Stimulated activated CD4-positive, alpha-beta T cell treated with anti-CD3 and anti-CD28 coated beads, Interleukin-12 subunit alpha, Interleukin-12 subunit beta, amount 100 ng/mL, for 48 hours (primary cell): Measurements from ENCODE around the gene GXYLT2.

Source experiments
- DNase-seq, 3 donors: peaks; one replicate each; pipeline ENCODE4 v3.0.0-alpha.2; 2020; ENCODE audit warnings: low read depth in 2 of 3, low spot score in 1 of 3

GXYLT2 gene

GRCh38 chr3:72930754-72931153 is 42.9 kb downstream of the GXYLT2 start:
- DNase-seq: no peak

GRCh38 chr3:72932416-72932815 is 44.6 kb downstream of the GXYLT2 start:
- DNase-seq: no peak

DNA sequence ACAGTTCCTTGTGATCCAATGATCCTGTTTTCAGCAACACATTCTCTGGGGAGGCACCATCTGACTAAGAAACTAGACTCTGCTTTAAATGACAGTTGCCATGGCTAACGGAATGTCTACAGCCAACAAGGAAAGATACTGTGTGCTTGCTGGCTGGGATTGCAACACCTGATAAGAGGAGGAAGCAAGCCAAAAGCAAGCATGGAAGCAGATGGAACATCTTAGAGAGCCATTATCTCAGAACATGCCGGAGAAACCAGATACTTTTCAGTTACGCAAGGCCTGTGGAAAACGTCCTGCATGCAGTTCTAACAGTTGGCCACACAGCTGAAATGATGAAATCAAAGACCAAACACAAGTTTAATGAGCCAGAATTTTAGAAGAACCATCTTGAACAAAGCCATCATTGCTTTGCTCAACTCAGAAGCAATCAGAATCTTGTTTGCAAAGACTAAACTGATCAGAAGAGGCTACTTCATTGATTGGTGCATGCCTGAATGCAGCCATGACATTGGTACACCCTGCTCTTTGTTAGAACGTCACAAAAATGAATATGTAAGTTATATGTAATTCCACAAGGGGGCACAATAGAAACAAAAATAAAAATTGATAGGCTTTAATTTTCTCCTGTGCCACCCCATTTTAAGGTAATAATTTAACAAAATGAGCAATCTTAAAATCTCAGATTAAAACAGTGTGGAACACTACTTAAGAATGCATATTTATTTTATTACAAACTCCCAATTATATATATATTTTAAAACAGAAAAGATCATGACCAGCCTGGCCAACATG is 50.8 kb downstream of the GXYLT2 start:
- no peak for DNase-seq

- DNase-seq: no peak
Measured at GRCh38 chr3:72941245-72941644, 53.4 kb downstream of the GXYLT2 start.

- DNase-seq: no peak
Measured at GRCh38 chr3:72942427-72942826, 54.6 kb downstream of the GXYLT2 start.

DNA sequence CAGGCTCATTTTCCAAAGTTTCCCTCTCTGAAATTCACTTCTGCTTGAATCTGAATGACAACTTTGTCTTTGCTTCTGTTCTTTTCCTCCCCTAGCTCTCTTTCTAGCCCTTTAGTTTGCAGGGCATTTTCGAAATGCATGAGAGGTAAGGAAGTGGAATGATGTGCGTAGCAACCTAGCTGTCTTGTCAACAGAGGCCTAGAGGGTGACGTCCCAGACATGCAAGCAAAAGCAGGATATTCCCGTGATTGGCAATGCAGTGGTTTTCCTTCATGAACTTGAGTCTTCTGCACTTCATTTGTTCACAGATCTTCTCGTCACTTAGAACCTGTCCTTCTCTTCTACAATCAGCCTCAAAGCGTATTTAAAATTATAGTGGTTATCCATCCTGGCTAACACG is 56.9 kb downstream of the GXYLT2 start:
- no peak for DNase-seq

DNA sequence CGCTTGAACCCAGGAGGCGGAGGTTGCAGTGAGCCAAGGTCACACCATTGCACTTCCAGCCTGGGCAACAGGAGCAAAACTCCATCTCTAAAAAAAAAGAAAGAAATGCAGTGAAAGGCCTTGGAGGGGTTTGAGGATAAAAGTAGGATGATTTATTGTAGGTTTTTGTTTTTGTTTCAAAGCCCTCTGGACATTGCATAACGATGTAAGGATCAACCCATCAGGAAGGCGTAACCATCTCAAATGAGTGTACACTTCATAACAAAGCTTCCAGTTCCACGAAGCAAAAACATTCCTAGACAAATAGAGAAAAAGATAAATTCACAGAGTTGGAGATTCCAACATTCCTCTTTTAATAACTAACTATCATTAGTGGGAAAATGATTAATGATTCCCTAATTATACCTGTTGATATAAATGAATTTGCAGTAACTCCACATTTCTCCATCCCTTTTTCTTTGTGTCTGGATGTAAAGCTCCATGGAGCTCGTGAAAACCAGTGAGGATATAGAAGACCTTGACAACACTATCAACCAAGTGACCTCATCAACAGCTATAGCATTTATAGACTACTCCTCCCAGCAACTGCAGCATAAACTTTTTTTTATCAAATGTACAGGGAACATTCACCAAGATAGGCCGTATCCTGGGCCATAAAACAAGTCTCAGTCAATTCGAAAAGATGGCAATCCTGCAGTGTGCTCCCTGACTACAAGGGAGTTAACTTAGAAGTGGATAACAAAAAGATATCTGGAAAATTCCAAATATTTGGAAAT is 60.1 kb downstream of the GXYLT2 start:
- DNase-seq: no peak

DNA sequence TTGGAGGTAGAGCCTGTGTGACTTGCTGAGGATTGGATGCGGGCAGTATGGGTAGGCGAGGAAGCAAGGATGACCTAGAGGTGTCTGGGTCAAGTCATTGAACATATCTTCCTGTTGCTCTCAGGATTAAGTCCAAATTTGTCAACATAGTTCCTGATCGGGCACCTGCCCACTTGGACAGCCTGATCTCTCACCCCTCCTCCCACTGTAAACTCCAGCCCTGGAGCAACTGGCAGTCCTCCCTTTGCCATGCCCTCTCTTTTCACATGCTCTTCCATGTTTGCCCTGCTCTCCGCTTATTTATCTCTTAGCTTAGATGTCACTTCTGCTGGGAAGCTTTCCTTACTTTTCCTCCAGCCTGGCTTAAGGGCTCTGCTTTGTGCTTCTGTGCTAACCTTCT is 61.2 kb downstream of the GXYLT2 start:
- DNase-seq: no peak

DNA sequence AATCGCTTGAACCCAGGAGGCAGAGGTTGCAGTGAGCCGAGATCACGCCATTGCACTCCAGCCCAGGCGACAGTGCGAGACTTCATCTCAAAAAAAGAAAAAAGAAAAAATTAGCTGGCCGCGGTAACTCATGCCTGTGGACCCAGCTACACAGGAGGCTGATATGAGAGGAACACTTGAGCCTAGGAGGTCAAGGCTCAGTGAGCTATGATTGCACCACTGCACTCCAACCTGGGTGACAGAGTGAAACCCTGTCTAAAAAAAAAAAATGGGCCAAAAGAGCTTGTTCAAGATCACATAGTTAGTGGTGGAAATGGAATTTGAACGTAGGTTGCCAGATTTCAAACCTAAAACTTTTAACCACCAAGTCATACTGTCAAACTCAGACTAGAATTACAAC is 62.5 kb downstream of the GXYLT2 start:
- DNase-seq: no peak

DNA sequence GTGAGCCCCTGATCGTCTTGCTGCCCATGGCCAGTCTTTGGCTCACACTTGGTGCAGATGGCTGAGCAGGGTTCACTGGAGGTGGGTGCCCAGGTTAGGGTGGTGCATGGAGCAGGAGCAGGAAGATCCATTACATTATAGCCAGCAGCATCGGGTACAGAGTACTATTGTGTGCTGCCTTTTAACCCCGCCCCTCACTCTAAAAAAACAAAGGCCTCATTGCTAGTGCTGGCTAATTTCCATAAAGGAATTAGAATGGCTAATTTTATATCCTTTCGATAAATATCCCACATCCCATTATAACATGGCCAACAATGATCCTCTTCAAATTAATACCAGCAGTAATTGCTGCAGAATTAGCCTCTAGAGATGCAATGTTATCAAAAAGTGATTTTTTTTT is 63.0 kb downstream of the GXYLT2 start:
- DNase-seq: no peak

- no peak for DNase-seq
Measured at GRCh38 chr3:72951259-72951722, 63.4 kb downstream of the GXYLT2 start.

GRCh38 chr3:72953325-72953956 is 65.6 kb downstream of the GXYLT2 start:
- no peak for DNase-seq

- DNase-seq: no peak
Measured at GRCh38 chr3:72957297-72957696, 69.5 kb downstream of the GXYLT2 start.

- DNase-seq: no peak
Measured at GRCh38 chr3:72959336-72959735, 71.5 kb downstream of the GXYLT2 start.

DNA sequence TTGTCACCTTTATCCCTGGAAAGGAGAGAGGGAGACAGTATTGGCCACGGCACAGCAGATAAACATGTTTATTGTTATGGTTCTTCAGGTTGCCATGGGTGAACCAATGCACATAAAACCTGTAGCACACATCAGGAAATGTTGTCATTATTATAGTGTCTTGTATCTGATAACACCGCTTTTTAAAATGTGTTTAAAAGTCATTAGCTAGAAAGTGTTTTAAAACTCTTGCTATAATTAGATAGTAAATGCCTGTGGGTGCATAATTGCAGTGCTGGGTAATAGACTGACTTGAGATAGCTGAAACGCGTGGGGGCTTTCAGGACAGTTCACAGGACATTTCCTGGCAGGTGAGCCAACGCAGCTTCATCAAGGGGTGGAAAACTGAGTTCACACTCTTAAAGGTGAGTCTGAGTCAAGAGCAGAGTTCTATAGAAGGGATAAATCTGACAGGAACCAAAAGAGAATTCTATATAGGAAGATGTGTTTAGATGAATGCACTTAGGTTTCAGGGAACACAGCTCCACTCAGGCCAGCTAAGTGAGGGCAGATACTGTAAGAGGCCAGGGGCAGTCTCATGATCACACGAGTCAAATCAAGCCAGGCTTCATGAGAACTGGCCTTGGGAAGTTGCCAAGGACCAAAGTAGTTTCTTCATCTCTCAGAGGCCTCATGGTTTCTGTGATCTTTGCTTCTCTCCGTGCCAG is 73.1 kb downstream of the GXYLT2 start:
- DNase-seq: no peak

DNA sequence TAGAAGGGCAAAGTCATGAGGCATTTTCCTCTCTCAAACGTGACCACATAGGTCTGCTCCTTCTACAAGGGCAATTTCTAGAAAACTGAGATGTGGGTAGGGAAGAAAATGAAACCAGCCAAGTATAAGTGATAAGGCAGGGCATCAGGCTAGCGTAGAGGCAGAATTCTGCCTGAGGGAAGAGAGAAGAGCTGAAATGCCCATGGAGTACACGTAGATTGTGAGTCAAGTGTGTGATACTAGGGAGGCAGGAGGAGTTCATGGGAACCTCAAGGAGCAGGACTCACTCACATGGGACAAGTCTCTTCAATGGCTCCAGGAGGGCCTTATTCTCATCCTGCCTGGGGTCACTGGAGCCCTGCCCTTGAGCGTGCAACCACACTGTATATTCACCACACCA is 73.9 kb downstream of the GXYLT2 start:
- no peak for DNase-seq

DNA sequence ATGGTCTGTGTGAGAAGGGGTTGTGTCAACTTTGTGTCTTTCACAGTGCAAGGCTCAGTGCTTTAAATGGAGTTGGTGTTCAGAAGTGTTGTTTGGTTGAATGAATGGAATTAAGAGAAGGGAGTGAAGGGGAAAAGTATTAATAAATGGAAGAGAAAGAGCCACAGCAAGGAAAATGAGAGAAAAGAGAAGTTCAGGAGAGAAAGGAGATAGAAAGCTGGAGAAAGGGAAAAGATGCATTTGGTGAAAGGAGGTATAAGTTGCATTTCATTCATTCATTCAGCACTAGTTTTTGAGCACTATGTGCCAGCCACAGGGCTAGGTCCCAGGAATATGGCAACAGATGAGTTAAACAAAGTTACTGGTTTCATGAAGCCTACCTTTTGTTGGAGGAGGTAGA is 74.5 kb downstream of the GXYLT2 start:
- DNase-seq: no peak

DNA sequence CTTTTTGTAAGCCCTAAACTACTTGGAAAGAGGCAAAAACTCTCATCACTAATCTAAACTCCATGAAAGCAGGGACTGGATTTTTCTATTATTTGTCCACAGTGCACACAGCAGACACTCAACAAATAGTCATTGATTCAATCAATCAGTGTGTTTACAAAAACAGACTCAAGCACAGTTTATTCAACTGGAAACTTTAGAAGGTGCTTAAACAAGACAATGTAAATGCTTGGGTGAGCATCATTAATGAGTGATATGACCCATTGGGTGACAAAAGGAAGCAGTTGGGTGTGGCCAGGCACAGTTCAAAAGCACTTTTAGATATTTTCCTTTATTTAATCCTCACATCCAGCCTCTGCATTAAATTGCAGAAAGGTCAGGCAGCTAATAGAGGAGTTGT is 76.8 kb downstream of the GXYLT2 start:
- no peak for DNase-seq

DNA sequence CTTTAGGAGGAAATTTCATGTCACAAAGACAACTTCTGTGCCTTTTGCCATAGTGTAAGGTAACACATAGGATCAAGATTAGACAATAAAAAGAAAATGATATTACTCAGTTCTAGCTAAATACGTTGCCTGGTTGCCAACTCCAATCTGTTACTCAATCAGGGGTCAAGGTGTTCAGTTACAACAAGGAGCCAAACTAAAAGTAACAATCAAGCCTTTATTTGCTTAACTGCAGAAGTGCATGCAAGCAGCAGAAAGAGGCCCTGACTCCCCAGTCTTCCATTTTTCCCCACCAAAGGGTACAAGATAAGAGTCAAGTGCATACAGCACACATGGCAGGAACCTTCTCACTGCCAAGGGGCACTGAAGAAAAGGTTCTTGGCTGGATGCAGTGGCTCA is 80.4 kb downstream of the GXYLT2 start:
- no peak for DNase-seq

- DNase-seq: no peak
Measured at GRCh38 chr3:72969766-72970165, 81.9 kb downstream of the GXYLT2 start.

- no peak for DNase-seq
Measured at GRCh38 chr3:72970942-72971341, 83.1 kb downstream of the GXYLT2 start.

GRCh38 chr3:72972706-72973030 is 84.8 kb downstream of the GXYLT2 start:
- no peak for DNase-seq
